Measurements from ENCODE around the gene TRIM28. TPM values are rescaled to one million over a fixed set of nuclear protein-coding genes. Genes with fewer than 3 reads are reported as not detected.

Gene TRIM28
- total and polyA plus RNA-seq, 4 donors: 47.1 to 157 (median 84.2) TPM

GRCh38 chr19:58578012-58578925 is 34.4 kb downstream of the TRIM28 start:
- H3K9me3 ChIP-seq (ENCODE audit: control insufficient read depth in 4 of 4, low read length in 3 of 4): no peaks in the 10 kb centered on the region
- no peaks in the 10 kb centered on the region for H3K27me3 ChIP-seq (ENCODE audit: control insufficient read depth in 4 of 4, insufficient read depth in 4 of 4, low read length in 3 of 4)
- no peak overlapping the region for H3K4me3 ChIP-seq (ENCODE audit: low read depth in 1 of 3, low read length in 3 of 3)
- WGBS: 91% methylated on average over 11 of the region's 11 CpGs
- H3K9ac ChIP-seq (ENCODE audit: low read depth in 1 of 2, low read length in 2 of 2): no peak overlapping the region
- TF ChIP-seq, protein P1, sequence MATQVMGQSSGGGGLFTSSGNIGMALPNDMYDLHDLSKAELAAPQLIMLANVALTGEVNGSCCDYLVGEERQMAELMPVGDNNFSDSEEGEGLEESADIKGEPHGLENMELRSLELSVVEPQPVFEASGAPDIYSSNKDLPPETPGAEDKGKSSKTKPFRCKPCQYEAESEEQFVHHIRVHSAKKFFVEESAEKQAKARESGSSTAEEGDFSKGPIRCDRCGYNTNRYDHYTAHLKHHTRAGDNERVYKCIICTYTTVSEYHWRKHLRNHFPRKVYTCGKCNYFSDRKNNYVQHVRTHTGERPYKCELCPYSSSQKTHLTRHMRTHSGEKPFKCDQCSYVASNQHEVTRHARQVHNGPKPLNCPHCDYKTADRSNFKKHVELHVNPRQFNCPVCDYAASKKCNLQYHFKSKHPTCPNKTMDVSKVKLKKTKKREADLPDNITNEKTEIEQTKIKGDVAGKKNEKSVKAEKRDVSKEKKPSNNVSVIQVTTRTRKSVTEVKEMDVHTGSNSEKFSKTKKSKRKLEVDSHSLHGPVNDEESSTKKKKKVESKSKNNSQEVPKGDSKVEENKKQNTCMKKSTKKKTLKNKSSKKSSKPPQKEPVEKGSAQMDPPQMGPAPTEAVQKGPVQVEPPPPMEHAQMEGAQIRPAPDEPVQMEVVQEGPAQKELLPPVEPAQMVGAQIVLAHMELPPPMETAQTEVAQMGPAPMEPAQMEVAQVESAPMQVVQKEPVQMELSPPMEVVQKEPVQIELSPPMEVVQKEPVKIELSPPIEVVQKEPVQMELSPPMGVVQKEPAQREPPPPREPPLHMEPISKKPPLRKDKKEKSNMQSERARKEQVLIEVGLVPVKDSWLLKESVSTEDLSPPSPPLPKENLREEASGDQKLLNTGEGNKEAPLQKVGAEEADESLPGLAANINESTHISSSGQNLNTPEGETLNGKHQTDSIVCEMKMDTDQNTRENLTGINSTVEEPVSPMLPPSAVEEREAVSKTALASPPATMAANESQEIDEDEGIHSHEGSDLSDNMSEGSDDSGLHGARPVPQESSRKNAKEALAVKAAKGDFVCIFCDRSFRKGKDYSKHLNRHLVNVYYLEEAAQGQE (IDR thresholded peaks at IDR 0.05): no peak
- no peak for TF ChIP-seq SP1 (IDR thresholded peaks at IDR 0.05)
- TF ChIP-seq, protein P2, sequence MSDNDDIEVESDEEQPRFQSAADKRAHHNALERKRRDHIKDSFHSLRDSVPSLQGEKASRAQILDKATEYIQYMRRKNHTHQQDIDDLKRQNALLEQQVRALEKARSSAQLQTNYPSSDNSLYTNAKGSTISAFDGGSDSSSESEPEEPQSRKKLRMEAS (IDR thresholded peaks at IDR 0.05): no peak
- TF ChIP-seq HNF4A (conservative IDR thresholded peaks at IDR 0.05): no peak
- H3K4me1 ChIP-seq (ENCODE audit: control insufficient read depth in 4 of 4, insufficient read depth in 4 of 4, low read length in 3 of 4): peaks cover 1 to 17% (median 11%) of the 10 kb centered on the region in 4 donors
- DNase-seq (ENCODE audit: low spot score): no peak
- H3K36me3 ChIP-seq (ENCODE audit: control insufficient read depth in 4 of 4, insufficient read depth in 3 of 4, low read depth in 1 of 4, low read length in 3 of 4): peaks cover 0 to 13% (median 10%) of the 10 kb centered on the region in 4 donors
- no peak overlapping the region for H3K27ac ChIP-seq (ENCODE audit: low read depth in 1 of 2, low read length in 2 of 2)

- no peak for DNase-seq (ENCODE audit: low spot score)
- peaks cover 0 to 8% (median 4%) of the 10 kb centered on the region in 4 donors for H3K4me1 ChIP-seq (ENCODE audit: control insufficient read depth in 4 of 4, insufficient read depth in 4 of 4, low read length in 3 of 4)
- WGBS: 94% methylated on average over 8 of the region's 8 CpGs
- H3K9ac ChIP-seq (ENCODE audit: low read depth in 1 of 2, low read length in 2 of 2): no peak overlapping the region
- H3K4me3 ChIP-seq (ENCODE audit: low read depth in 1 of 3, low read length in 3 of 3): no peak overlapping the region
- no peaks in the 10 kb centered on the region for H3K27me3 ChIP-seq (ENCODE audit: control insufficient read depth in 4 of 4, insufficient read depth in 4 of 4, low read length in 3 of 4)
- TF ChIP-seq ZBTB33 (IDR thresholded peaks at IDR 0.05): no peak
- TF ChIP-seq CTCF (IDR thresholded peaks at IDR 0.05; ENCODE audit: low read depth, low read length, missing input control): no peak
- TF ChIP-seq, protein P2 (IDR thresholded peaks at IDR 0.05): no peak
- no peak for TF ChIP-seq JUND (IDR thresholded peaks at IDR 0.05)
- TF ChIP-seq RAD21 (IDR thresholded peaks at IDR 0.05): no peak
- no peak for TF ChIP-seq GABPA (IDR thresholded peaks at IDR 0.05 in 1 of 2, conservative IDR thresholded peaks at IDR 0.05 in 1 of 2)
- no peak for TF ChIP-seq RXRA (IDR thresholded peaks at IDR 0.05)
- TF ChIP-seq, protein P3, sequence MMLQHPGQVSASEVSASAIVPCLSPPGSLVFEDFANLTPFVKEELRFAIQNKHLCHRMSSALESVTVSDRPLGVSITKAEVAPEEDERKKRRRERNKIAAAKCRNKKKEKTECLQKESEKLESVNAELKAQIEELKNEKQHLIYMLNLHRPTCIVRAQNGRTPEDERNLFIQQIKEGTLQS (IDR thresholded peaks at IDR 0.05): no peak
- no peak for TF ChIP-seq TAF1 (conservative IDR thresholded peaks at IDR 0.05)
- TF ChIP-seq HNF4A (conservative IDR thresholded peaks at IDR 0.05): no peak
- TF ChIP-seq, protein P1 (IDR thresholded peaks at IDR 0.05): no peak
- no peak for TF ChIP-seq EGR1 (IDR thresholded peaks at IDR 0.05; ENCODE audit: low read depth in 2 of 2)
- no peak for TF ChIP-seq FOXA1 (IDR thresholded peaks at IDR 0.05)
- TF ChIP-seq YY1 (IDR thresholded peaks at IDR 0.05): no peak
- TF ChIP-seq HNF4G (IDR thresholded peaks at IDR 0.05): no peak
- no peak overlapping the region for H3K27ac ChIP-seq (ENCODE audit: low read depth in 1 of 2, low read length in 2 of 2)
- H3K36me3 ChIP-seq (ENCODE audit: control insufficient read depth in 4 of 4, insufficient read depth in 3 of 4, low read depth in 1 of 4, low read length in 3 of 4): peaks cover 0 to 17% (median 11%) of the 10 kb centered on the region in 4 donors
- H3K9me3 ChIP-seq (ENCODE audit: control insufficient read depth in 4 of 4, low read length in 3 of 4): no peaks in the 10 kb centered on the region
Observed at GRCh38 chr19:58579473-58580142, 35.7 kb downstream of the TRIM28 start.
